ENCODE measurements around the gene ZNF341.

GRCh38 chr20:33766686-33767085, 34.9 kb downstream of the ZNF341 start:
- TF ChIP-seq CTCF (IDR thresholded peaks at IDR 0.05; ENCODE audit: low read depth, low read length), result no peak
- no peak for TF ChIP-seq EZH2phosphoT487 (IDR thresholded peaks at IDR 0.05; ENCODE audit: low read depth)
